Keratinocyte (primary cell): Measurements from ENCODE around the gene PFKP. TPM values are rescaled to one million over a fixed set of nuclear protein-coding genes. Genes with fewer than 3 reads are reported as not detected.

ENCODE experiments used
- DNase-seq: peaks from one replicate; pipeline ENCODE4 v3.0.0-alpha.2; 2011; ENCODE audit warnings: low read depth, missing footprints, low spot score
- FAIRE-seq: peaks from 2 replicates; lab custom pipeline; 2011; peaks lifted over from hg19 to GRCh38; lab: Jason Lieb, UNC
- H2AFZ ChIP-seq: 2 replicates; pipeline ENCODE4 v1.6.0; 2012; ENCODE audit warnings: low read length, control low read depth, inconsistent platforms; ENCODE audit not compliant: control insufficient read depth
- H3K27ac ChIP-seq: 2 replicates; pipeline ENCODE4 v1.5.1; 2011; ENCODE audit warnings: low read length; ENCODE audit not compliant: control insufficient read depth, insufficient read depth
- H3K27me3 ChIP-seq: 3 replicates; pipeline ENCODE4 v1.6.0; 2011; ENCODE audit warnings: low read length; ENCODE audit not compliant: control insufficient read depth, insufficient read depth; ENCODE audit errors: extremely low read depth
- H3K36me3 ChIP-seq, 2 experiments: 2 replicates in 1 of 2; 3 replicates in 1 of 2; pipeline ENCODE4 v1.5.1; 2011; ENCODE audit warnings: low read length in 2 of 2, mild to moderate bottlenecking in 1 of 2; ENCODE audit not compliant: control insufficient read depth in 2 of 2, insufficient read depth in 2 of 2; ENCODE audit errors: extremely low read depth in 1 of 2
- H3K4me1 ChIP-seq: 3 replicates; pipeline ENCODE4 v1.5.1; 2011; ENCODE audit warnings: low read length; ENCODE audit not compliant: control insufficient read depth, insufficient read depth; ENCODE audit errors: extremely low read depth
- H3K4me2 ChIP-seq: 3 replicates; pipeline ENCODE4 v1.6.0; 2011; ENCODE audit warnings: low read depth, low read length; ENCODE audit not compliant: control insufficient read depth, insufficient read depth; ENCODE audit errors: extremely low read depth
- H3K4me3 ChIP-seq, 3 experiments: fragments of 200-600 bp in 1 of 3; sonication (generic) in 1 of 3; 2 replicates in 2 of 3; 3 replicates in 1 of 3; pipeline ENCODE4 v1.5.1; 2011 to 2016; ENCODE audit warnings: low read length in 3 of 3, mild to moderate bottlenecking in 3 of 3, control low read depth in 2 of 3, inconsistent platforms in 1 of 3, low read depth in 1 of 3, mixed read lengths in 1 of 3, mixed run types in 1 of 3, moderate library complexity in 1 of 3; ENCODE audit not compliant: control insufficient read depth in 2 of 3, insufficient read depth in 2 of 3; ENCODE audit errors: extremely low read depth in 1 of 3
- H3K79me2 ChIP-seq: 2 replicates; pipeline ENCODE4 v1.6.0; 2012; ENCODE audit warnings: low read length; ENCODE audit not compliant: control insufficient read depth, insufficient read depth
- H3K9ac ChIP-seq: 3 replicates; pipeline ENCODE4 v1.6.0; 2011; ENCODE audit warnings: low read length; ENCODE audit not compliant: control insufficient read depth, insufficient read depth; ENCODE audit errors: extremely low read depth
- H3K9me1 ChIP-seq: 3 replicates; pipeline ENCODE4 v1.6.0; 2011; ENCODE audit warnings: low read length; ENCODE audit not compliant: control insufficient read depth, insufficient read depth; ENCODE audit errors: extremely low read depth
- H3K9me3 ChIP-seq: 2 replicates; pipeline ENCODE4 v1.5.1; 2012; ENCODE audit warnings: low read depth, low read length; ENCODE audit not compliant: control insufficient read depth
- H4K20me1 ChIP-seq: 3 replicates; pipeline ENCODE4 v1.6.0; 2011; ENCODE audit warnings: low read length; ENCODE audit not compliant: control insufficient read depth, insufficient read depth; ENCODE audit errors: extremely low read depth
- CTCF ChIP-seq, 3 experiments: IDR thresholded peaks in 1 of 3; conservative IDR thresholded peaks in 1 of 3; optimal IDR thresholded peaks in 1 of 3; 2 replicates in 2 of 3; 3 replicates in 1 of 3; pipeline versions ENCODE3 to v1.5.1; 2011; ENCODE audit warnings: low read length in 3 of 3, mild to moderate bottlenecking in 3 of 3, moderate library complexity in 2 of 3, control low read depth in 1 of 3, inconsistent platforms in 1 of 3; ENCODE audit not compliant: insufficient read depth in 2 of 3; ENCODE audit errors: extremely low read depth in 1 of 3
- EZH2 ChIP-seq: IDR thresholded peaks from one replicate; pipeline ENCODE4 v1.6.1; 2012; ENCODE audit warnings: inconsistent platforms, mild to moderate bottlenecking, low read length, moderate library complexity
- dilution Hi-C: fragments of 300-500 bp; cut with MboI; formaldehyde crosslinking; loops from one replicate; pipeline ENCODE4 v1.7.0; 2020; ENCODE audit warnings: low sequenced_read_pairs; ENCODE audit not compliant: extremely low pct_ligation_motif_present
- polyA plus RNA-seq, 5 experiments: library from polyadenylated mRNA; depleted of rRNA in 3 of 5; stranded (reverse) in 3 of 5; stranded (forward) in 1 of 5; unstranded in 1 of 5; fragments of >200 nt; gene quantifications; 1 replicate in 1 of 5; 2 replicates in 3 of 5; 3 replicates in 1 of 5; pipeline versions ENCODE4 v1.2.1 to v1.2.3, GENCODE V29; 2011 to 2012; ENCODE audit warnings: missing spikeins in 2 of 5, low read depth in 1 of 5, low replicate concordance in 1 of 5

Gene PFKP
- polyA plus RNA-seq, 1 donor (not counting 4 experiments of a cell fraction or from before 2014, with no cell fraction given), result 117 TPM

- Histone ChIP-seq H4K20me1 (no peaks in the 10 kb centered on the region), H3K27ac (no peak overlapping the region), H3K27me3 (no peaks in the 10 kb centered on the region), H3K9me1 (no peaks in the 10 kb centered on the region), H3K9ac (no peak overlapping the region), H3K79me2 (no peaks in the 10 kb centered on the region), H2AFZ (no peak overlapping the region), H3K4me3 (no peak overlapping the region), H3K36me3 (peaks cover 55 to 56% of the 10 kb centered on the region in 2 experiments), H3K4me1 (no peaks in the 10 kb centered on the region), H3K4me2 (no peak overlapping the region), H3K9me3 (no peaks in the 10 kb centered on the region)
- no peak for TF ChIP-seq EZH2
- TF ChIP-seq CTCF (optimal IDR thresholded peaks at IDR 0.05 in 1 of 3, IDR thresholded peaks at IDR 0.05 in 1 of 3, conservative IDR thresholded peaks at IDR 0.05 in 1 of 3; ENCODE audit: extremely low read depth in 1 of 3, insufficient read depth in 2 of 3, low read length in 3 of 3), result no peak
- FAIRE-seq (no peak), DNase-seq (no peak)
- dilution Hi-C loops, result no loop called here
Measured at GRCh38 chr10:3151889-3152565, 84.7 kb downstream of the PFKP start.

GRCh38 chr10:3152566-3152935 is 85.2 kb downstream of the PFKP start:
- dilution Hi-C loops, result no loop called here
- no peak for TF ChIP-seq EZH2
- TF ChIP-seq CTCF (optimal IDR thresholded peaks at IDR 0.05 in 1 of 3, IDR thresholded peaks at IDR 0.05 in 1 of 3, conservative IDR thresholded peaks at IDR 0.05 in 1 of 3; ENCODE audit: extremely low read depth in 1 of 3, insufficient read depth in 2 of 3, low read length in 3 of 3), result no peak
- Histone ChIP-seq H3K27me3 (no peaks in the 10 kb centered on the region), H3K27ac (no peak overlapping the region), H3K36me3 (peaks cover 52 to 55% of the 10 kb centered on the region in 2 experiments), H3K9ac (no peak overlapping the region), H2AFZ (no peak overlapping the region), H3K9me1 (no peaks in the 10 kb centered on the region), H3K4me3 (no peak overlapping the region), H3K79me2 (no peaks in the 10 kb centered on the region), H4K20me1 (no peaks in the 10 kb centered on the region), H3K9me3 (no peaks in the 10 kb centered on the region), H3K4me2 (no peak overlapping the region), H3K4me1 (no peaks in the 10 kb centered on the region)
- DNase-seq (no peak), FAIRE-seq (no peak)
